GM12878 (cell line): ENCODE results near the gene ENOX2.

Source experiments
- CTCF ChIP-seq, 3 experiments: IDR thresholded peaks in 2 of 3; conservative IDR thresholded peaks in 1 of 3; 2 replicates each; pipeline ENCODE4 v1.5.1; 2011; ENCODE audit warnings: low read depth in 3 of 3, low read length in 3 of 3, mild to moderate bottlenecking in 3 of 3, control low read depth in 2 of 3, moderate library complexity in 2 of 3, inconsistent platforms in 1 of 3, mixed read lengths in 1 of 3; ENCODE audit not compliant: control insufficient read depth in 2 of 3, insufficient read depth in 1 of 3; ENCODE audit errors: extremely low read depth in 1 of 3
- JUNB ChIP-seq: IDR thresholded peaks from 2 replicates; pipeline ENCODE4 v1.6.1; 2016; ENCODE audit warnings: antibody characterized with exemption, mild to moderate bottlenecking
- MAX ChIP-seq: IDR thresholded peaks from 2 replicates; pipeline ENCODE4 v1.6.1; 2012; ENCODE audit warnings: low read depth, low read length, improper control_type of control experiment
- RCOR1 ChIP-seq: conservative IDR thresholded peaks from 2 replicates; pipeline ENCODE4 v1.6.1; 2012; ENCODE audit warnings: low read depth, low read length, improper control_type of control experiment
- SIN3A ChIP-seq: IDR thresholded peaks from 2 replicates; pipeline ENCODE4 v1.6.1; 2012; ENCODE audit warnings: low read depth, low read length, improper control_type of control experiment
- SMAD1 ChIP-seq: fragments of 450-650 bp; IDR thresholded peaks from 2 replicates; pipeline ENCODE4 v1.6.1; 2018; ENCODE audit warnings: mild to moderate bottlenecking, low read depth; ENCODE audit not compliant: partially characterized antibody
- SUPT20H ChIP-seq: IDR thresholded peaks from 2 replicates; pipeline ENCODE4 v1.6.1; 2011; ENCODE audit warnings: low read depth, mild to moderate bottlenecking, low read length, moderate library complexity, borderline replicate concordance; ENCODE audit not compliant: control insufficient read depth
- YBX1 ChIP-seq: fragments of 450-650 bp; IDR thresholded peaks from 2 replicates; pipeline ENCODE4 v1.6.1; 2016; ENCODE audit warnings: antibody characterized with exemption
- ZNF274 ChIP-seq: IDR thresholded peaks from one replicate; pipeline ENCODE4 v1.8.0; 2011; ENCODE audit not compliant: insufficient read length, insufficient read depth

- TF ChIP-seq RCOR1 (no peak), ZNF274 (no peak), CTCF (IDR thresholded peaks at IDR 0.05 in 2 of 3, conservative IDR thresholded peaks at IDR 0.05 in 1 of 3; ENCODE audit: control insufficient read depth in 2 of 3, extremely low read depth in 1 of 3, insufficient read depth in 1 of 3, low read depth in 3 of 3, low read length in 3 of 3) (no peak), MAX (no peak), SUPT20H (no peak), SIN3A (no peak), SMAD1 (no peak), YBX1 (no peak), JUNB (no peak)
Observed at GRCh38 chrX:130699618-130700017, 203.4 kb downstream of the ENOX2 start.
